NB4 (cell line): Measurements from ENCODE around the gene NFATC1.

ENCODE experiments used
- DNase-seq: peaks from one replicate; pipeline ENCODE4 v3.0.0; 2010; ENCODE audit warnings: low read depth
- H3K4me3 ChIP-seq: one replicate; pipeline ENCODE4 v1.5.1; 2011; ENCODE audit warnings: mild to moderate bottlenecking, low read depth, low read length, moderate library complexity
- CTCF ChIP-seq: IDR thresholded peaks from one replicate; pipeline ENCODE4 v1.5.1; 2012; ENCODE audit warnings: low read depth, low read length
- MAX ChIP-seq: IDR thresholded peaks from 2 replicates; pipeline ENCODE4 v1.6.1; 2011; ENCODE audit warnings: low read depth, low read length
- MYC ChIP-seq: IDR thresholded peaks from 2 replicates; pipeline ENCODE4 v1.6.1; 2011; ENCODE audit warnings: low read depth, low read length
- POLR2A ChIP-seq: IDR thresholded peaks from 2 replicates; pipeline ENCODE4 v1.6.1; 2011; ENCODE audit warnings: mild to moderate bottlenecking; ENCODE audit not compliant: insufficient read length; ENCODE audit errors: extremely low read depth

The NFATC1 gene

GRCh38 chr18:79452991-79453645, 57.4 kb downstream of the NFATC1 start:
- no peak overlapping the region for H3K4me3 ChIP-seq
- no peak for TF ChIP-seq MYC
- TF ChIP-seq CTCF, result no peak
- TF ChIP-seq POLR2A, result no peak
- TF ChIP-seq MAX, result no peak
- DNase-seq, result no peak

- no peak for DNase-seq
- no peak overlapping the region for H3K4me3 ChIP-seq
- TF ChIP-seq MAX, result no peak
- no peak for TF ChIP-seq POLR2A
Observed at GRCh38 chr18:79453816-79454735, 58.3 kb downstream of the NFATC1 start.

- no peak for TF ChIP-seq MAX
- TF ChIP-seq POLR2A, result no peak
- TF ChIP-seq MYC, result no peak
- TF ChIP-seq CTCF, result no peak
- no peak overlapping the region for H3K4me3 ChIP-seq
- DNase-seq, result no peak
Observed at GRCh38 chr18:79455261-79455660, 59.5 kb downstream of the NFATC1 start.

- TF ChIP-seq POLR2A (no peak), MAX (no peak), CTCF (no peak), MYC (no peak)
- DNase-seq, result no peak
- H3K4me3 ChIP-seq, result no peak overlapping the region
Observed at GRCh38 chr18:79456105-79456980, 60.6 kb downstream of the NFATC1 start.

GRCh38 chr18:79457239-79457638, 61.5 kb downstream of the NFATC1 start:
- H3K4me3 ChIP-seq, result no peak overlapping the region
- no peak for DNase-seq
- no peak for TF ChIP-seq MAX

- TF ChIP-seq POLR2A (no peak), CTCF (no peak), MYC (no peak)
- no peak for DNase-seq
- no peak overlapping the region for H3K4me3 ChIP-seq
Observed at GRCh38 chr18:79457652-79458051, 61.9 kb downstream of the NFATC1 start.
